ENCODE data around the gene MRPL1.

DNA sequence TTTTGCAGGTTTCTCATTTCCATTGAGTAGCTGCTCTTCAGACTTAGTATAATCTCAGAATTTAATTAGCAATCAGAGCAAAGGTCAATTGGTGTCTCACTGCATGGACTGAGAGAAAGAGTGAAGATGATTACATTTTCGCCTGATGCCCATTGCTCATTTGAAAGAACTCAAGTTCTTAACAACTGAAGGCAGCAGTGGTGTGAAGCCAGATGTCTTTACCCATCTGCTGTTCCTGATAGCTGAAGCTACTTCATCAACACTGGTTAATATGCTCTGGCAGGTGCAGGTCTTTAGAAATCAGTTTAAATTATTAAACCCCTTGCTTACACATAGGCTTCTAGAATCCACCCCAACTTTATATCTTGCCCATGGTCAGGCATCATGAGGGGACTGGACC, 130.0 kb downstream of the MRPL1 start:
- no peak for TF ChIP-seq TAF1 (conservative IDR thresholded peaks at IDR 0.05)
- TF ChIP-seq, protein P1, sequence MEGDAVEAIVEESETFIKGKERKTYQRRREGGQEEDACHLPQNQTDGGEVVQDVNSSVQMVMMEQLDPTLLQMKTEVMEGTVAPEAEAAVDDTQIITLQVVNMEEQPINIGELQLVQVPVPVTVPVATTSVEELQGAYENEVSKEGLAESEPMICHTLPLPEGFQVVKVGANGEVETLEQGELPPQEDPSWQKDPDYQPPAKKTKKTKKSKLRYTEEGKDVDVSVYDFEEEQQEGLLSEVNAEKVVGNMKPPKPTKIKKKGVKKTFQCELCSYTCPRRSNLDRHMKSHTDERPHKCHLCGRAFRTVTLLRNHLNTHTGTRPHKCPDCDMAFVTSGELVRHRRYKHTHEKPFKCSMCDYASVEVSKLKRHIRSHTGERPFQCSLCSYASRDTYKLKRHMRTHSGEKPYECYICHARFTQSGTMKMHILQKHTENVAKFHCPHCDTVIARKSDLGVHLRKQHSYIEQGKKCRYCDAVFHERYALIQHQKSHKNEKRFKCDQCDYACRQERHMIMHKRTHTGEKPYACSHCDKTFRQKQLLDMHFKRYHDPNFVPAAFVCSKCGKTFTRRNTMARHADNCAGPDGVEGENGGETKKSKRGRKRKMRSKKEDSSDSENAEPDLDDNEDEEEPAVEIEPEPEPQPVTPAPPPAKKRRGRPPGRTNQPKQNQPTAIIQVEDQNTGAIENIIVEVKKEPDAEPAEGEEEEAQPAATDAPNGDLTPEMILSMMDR (IDR thresholded peaks at IDR 0.05; ENCODE audit: low read depth, low read length, missing input control), result no peak
